Common myeloid progenitor, CD34-positive (primary cell): ENCODE results near the gene DHX8.
A peak's percentile ranks its signal among the peaks of the same experiment; 100 is the strongest.

Experiments used
- CTCF ChIA-PET: fragments of 350-600 bp; sonication (Branson Sonifier 250); formaldehyde crosslinking; loops from one replicate; lab custom pipeline; 2021; ENCODE audit warnings: antibody characterized with exemption; lab: Charles Lee
- POLR2A ChIA-PET: fragments of 350-600 bp; sonication (Branson Sonifier 250); formaldehyde crosslinking; loops from one replicate; lab custom pipeline; 2021; ENCODE audit warnings: antibody characterized with exemption; lab: Charles Lee
- DNase-seq, 3 donors: peaks; one replicate each; pipeline versions ENCODE4 v3.0.0 to v3.0.0-alpha.2; 2013
- H3K27ac ChIP-seq, 2 experiments: 1 replicate in 1 of 2; 2 replicates in 1 of 2; pipeline ENCODE4 v1.7.0; 2013; ENCODE audit warnings: inconsistent platforms in 2 of 2, low read length in 2 of 2, mild to moderate bottlenecking in 2 of 2, low read depth in 1 of 2, moderate library complexity in 1 of 2; ENCODE audit not compliant: severe bottlenecking in 2 of 2, insufficient read depth in 1 of 2, poor library complexity in 1 of 2
- H3K27me3 ChIP-seq, 5 experiments: replicated peaks in 2 of 5; 1 replicate in 3 of 5; 2 replicates in 2 of 5; pipeline versions ENCODE4 v1.6.1 to v1.7.0; 2013; ENCODE audit warnings: low read length in 4 of 5, mild to moderate bottlenecking in 2 of 5, moderate library complexity in 2 of 5, inconsistent platforms in 1 of 5; ENCODE audit not compliant: insufficient read depth in 5 of 5, control insufficient read depth in 4 of 5
- H3K36me3 ChIP-seq, 4 experiments: 1 replicate in 2 of 4; 2 replicates in 2 of 4; pipeline versions ENCODE4 v1.6.1 to v1.7.0; 2013; ENCODE audit warnings: low read length in 3 of 4, control low read depth in 1 of 4, mild to moderate bottlenecking in 1 of 4; ENCODE audit not compliant: control insufficient read depth in 4 of 4, insufficient read depth in 4 of 4
- H3K4me1 ChIP-seq, 4 experiments: 1 replicate in 3 of 4; 2 replicates in 1 of 4; pipeline versions ENCODE4 v1.6.1 to v1.7.1; 2013; ENCODE audit warnings: low read length in 3 of 4, mild to moderate bottlenecking in 3 of 4, control low read depth in 1 of 4, inconsistent platforms in 1 of 4, moderate library complexity in 1 of 4; ENCODE audit not compliant: control insufficient read depth in 4 of 4, insufficient read depth in 4 of 4; ENCODE audit errors: control extremely low read depth in 1 of 4
- H3K4me3 ChIP-seq, 7 experiments: 1 replicate in 4 of 7; 2 replicates in 3 of 7; pipeline versions ENCODE4 v1.5.1 to v1.7.0; 2013; ENCODE audit warnings: mild to moderate bottlenecking in 7 of 7, low read length in 6 of 7, moderate library complexity in 6 of 7, inconsistent platforms in 2 of 7, low read depth in 2 of 7, control low read depth in 1 of 7; ENCODE audit not compliant: insufficient read depth in 4 of 7, control insufficient read depth in 1 of 7; ENCODE audit errors: extremely low read depth in 1 of 7
- H3K9me3 ChIP-seq, 5 experiments: 1 replicate in 4 of 5; 2 replicates in 1 of 5; pipeline versions ENCODE4 v1.6.1 to v1.7.1; 2013; ENCODE audit warnings: low read length in 4 of 5, mild to moderate bottlenecking in 2 of 5, inconsistent platforms in 1 of 5, low read depth in 1 of 5, moderate library complexity in 1 of 5; ENCODE audit not compliant: control insufficient read depth in 4 of 5, insufficient read depth in 2 of 5; ENCODE audit errors: control extremely low read depth in 1 of 5
- WGBS: methylation state at CpG from one replicate; pipeline ENCODE4 v1.1.5; 2013; ENCODE audit not compliant: insufficient coverage; 5-methylcytosine and 5-hydroxymethylcytosine counted together

Gene DHX8

GRCh38 chr17:43560461-43561427 is 77.0 kb downstream of the DHX8 start:
- POLR2A ChIA-PET = interaction anchor here (0.6 kb wide), 1 partner anchor 1173 kb away, joined by 3 read pairs; no protein-coding TSS in a partner anchor
- CTCF ChIA-PET = interaction anchor here (1.2 to 1.5 kb wide), 3 partner anchors 9 to 18 kb away, joined by 3 to 5 read pairs (median 4); no protein-coding TSS in a partner anchor
- 100% methylated on average over 7 of the region's 7 CpGs for WGBS
- Histone ChIP-seq H3K27ac (no peak overlapping the region), H3K4me3 (no peak overlapping the region), H3K9me3 (no peaks in the 10 kb centered on the region), H3K4me1 (peaks cover 6 to 28% (median 20%) of the 10 kb centered on the region in 4 experiments), H3K36me3 (no peaks in the 10 kb centered on the region), H3K27me3 (peaks cover 6 to 28% (median 15%) of the 10 kb centered on the region in 5 experiments)
- no peak for DNase-seq

DNA sequence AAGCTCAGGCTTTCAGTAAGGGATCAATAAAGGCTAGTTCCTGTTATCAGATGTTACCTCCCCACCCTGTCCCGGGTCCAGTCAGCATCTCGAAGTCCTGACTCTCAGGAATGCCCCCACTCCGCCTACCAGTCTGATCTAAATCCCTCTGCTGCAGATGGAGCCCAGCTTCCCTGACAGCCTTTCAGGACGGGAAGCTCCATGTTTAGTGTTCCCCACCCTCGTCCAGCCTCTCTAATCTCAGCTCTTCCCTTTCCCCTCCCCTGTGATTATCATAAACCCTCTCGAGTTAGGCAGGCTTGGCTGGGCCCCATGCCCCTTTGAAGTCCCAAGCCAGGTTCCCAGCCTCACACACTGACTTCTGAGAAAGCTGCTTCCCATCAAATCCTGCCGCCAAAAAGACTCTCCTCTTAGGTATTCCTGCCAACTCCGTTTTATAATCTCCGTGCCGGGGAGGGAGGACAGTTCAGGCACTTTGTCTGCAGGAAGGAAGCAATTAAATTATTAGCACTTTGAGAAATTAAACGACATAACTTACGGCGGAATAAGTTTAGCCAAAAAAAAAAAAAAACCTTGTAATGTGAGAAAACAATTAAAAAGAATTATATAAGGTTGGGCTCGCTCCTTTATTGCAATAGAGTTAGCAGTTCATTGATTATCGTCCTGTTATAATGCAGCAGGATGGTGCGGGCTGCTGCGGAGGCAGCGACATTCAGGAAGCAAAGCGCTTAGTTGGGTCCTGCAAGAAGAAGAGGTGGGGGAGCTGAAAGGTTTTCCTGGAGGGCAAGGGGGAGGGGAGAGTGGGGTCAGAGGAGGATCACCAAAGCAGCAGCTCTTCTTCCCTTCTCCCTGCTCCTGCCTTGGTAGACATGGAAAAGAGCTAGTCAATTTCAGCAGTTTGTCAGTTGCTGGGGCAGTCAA is 79.2 kb downstream of the DHX8 start:
- peak in 2 of 3 donors; percentile 29 to 31 for DNase-seq
- WGBS = 27% methylated on average over 8 of the region's 19 CpGs
- Histone ChIP-seq H3K4me1 (peaks cover 0 to 18% (median 10%) of the 10 kb centered on the region in 4 experiments), H3K9me3 (no peaks in the 10 kb centered on the region), H3K27ac (no peak overlapping the region), H3K36me3 (no peaks in the 10 kb centered on the region), H3K4me3 (no peak overlapping the region), H3K27me3 (peaks cover 6 to 28% (median 15%) of the 10 kb centered on the region in 5 experiments)
- ChIA-PET CTCF (interaction anchor here (0.9 to 1.4 kb wide), 4 partner anchors 14 to 111 kb away, joined by 3 to 4 read pairs (median 3); no protein-coding TSS in a partner anchor), POLR2A (no interaction called here)

DNA sequence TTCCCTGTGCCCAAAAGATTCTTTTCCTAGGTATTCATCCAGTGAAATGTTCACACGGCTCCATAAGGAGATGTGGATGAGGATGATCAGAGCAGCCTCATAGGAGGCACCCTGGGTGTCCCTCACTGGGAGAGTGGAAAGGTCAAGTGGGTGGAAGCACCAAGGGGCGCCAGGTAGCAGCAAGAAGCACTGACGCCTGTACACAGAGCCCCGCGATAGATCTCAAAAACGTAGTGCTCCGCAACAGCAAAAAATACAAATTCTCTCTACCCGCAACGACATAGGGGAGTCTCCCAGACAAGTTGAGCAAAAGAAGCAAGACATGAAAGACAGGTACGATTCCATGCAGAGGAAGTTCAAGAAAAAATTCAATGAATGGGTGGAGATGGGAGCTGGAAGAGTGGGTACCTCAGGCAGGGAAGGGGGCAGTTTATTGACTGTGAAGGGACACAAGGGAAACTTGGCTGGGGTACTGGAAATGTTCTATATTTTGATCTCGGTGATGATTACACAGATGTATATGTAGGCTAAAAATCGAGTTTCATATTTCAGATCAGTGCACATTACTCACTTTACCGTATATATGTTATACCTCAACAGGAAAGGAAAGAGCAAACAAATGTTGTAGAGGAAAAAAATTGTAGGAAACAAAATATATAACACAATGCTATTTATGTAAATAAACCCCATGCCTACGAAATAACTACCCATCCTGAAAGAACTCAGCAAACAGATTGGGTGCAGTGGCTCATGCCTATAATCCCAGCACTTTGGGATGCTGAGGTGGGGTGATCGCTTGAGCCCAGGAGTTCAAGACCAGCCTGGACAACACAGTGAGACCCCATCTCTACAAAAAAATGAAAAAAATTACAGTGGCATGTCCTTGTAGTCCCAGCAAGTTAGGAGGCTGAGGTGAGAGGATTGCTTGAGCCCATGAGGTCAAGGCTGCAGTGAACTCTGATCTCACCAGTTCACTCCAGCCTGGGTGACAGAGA is 80.1 kb downstream of the DHX8 start:
- Histone ChIP-seq H3K36me3 (no peaks in the 10 kb centered on the region), H3K4me3 (no peak overlapping the region), H3K9me3 (peaks cover 0 to 2% (median 0%) of the 10 kb centered on the region in 5 experiments), H3K27ac (no peak overlapping the region), H3K27me3 (peaks cover 6 to 28% (median 15%) of the 10 kb centered on the region in 5 experiments), H3K4me1 (peaks cover 0 to 16% (median 10%) of the 10 kb centered on the region in 4 experiments)
- ChIA-PET POLR2A (no interaction called here), CTCF (interaction anchor here (1.1 to 1.4 kb wide), 3 partner anchors 13 to 110 kb away, joined by 3 to 4 read pairs (median 3); no protein-coding TSS in a partner anchor)
- 53% methylated on average over 11 of the region's 15 CpGs for WGBS
- DNase-seq = no peak

DNA sequence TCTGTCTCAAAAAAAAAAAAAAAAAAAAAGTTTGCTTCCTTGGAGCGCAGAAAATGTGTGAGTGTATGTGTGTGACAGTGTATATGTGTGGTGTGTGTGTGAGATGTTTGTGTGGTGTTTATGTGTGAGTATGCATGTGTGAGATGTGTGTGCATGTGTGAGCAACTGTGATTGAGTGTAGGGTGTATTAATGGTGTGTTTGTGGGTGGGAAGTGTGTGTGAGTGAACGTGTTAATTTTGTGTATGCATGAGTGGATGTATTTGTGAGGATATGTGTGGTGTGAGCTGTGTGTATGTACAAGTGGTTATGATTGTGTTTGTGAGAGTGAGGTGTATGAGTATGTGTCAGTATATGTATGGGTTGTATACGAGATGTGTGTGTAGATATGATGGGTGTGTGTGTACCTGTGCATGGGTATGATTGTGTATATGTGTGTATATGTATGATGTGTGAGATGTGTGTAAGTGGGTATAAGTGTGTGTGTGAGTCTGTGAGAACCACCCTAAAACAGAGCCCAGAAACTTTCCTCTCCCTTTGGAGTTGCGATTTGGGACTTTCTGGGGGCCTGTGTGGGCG is 84.8 kb downstream of the DHX8 start:
- 97% methylated on average over 4 of the region's 5 CpGs for WGBS
- Histone ChIP-seq H3K9me3 (peaks cover 0 to 2% (median 0%) of the 10 kb centered on the region in 5 experiments), H3K4me1 (no peaks in the 10 kb centered on the region), H3K4me3 (no peak overlapping the region), H3K36me3 (no peaks in the 10 kb centered on the region), H3K27ac (no peak overlapping the region), H3K27me3 (peaks cover 3 to 8% (median 6%) of the 10 kb centered on the region in 5 experiments)
- CTCF ChIA-PET = interaction anchor here (1.5 to 3.4 kb wide), 2 partner anchors 9 to 116 kb away, joined by 4 to 16 read pairs; no protein-coding TSS in a partner anchor
- no peak for DNase-seq
- POLR2A ChIA-PET = interaction anchor here (0.7 kb wide), 1 partner anchor 64 kb away, joined by 4 read pairs; no protein-coding TSS in a partner anchor

- H3K9me3 ChIP-seq = peaks cover 0 to 2% (median 0%) of the 10 kb centered on the region in 5 experiments
- no peak for DNase-seq
- no peaks in the 10 kb centered on the region for H3K4me1 ChIP-seq
- CTCF ChIA-PET = interaction anchor here (1.4 kb wide), 1 partner anchor 189 kb away, joined by 3 read pairs; no protein-coding TSS in a partner anchor
- H3K27ac ChIP-seq = no peak overlapping the region
- H3K36me3 ChIP-seq = no peaks in the 10 kb centered on the region
- POLR2A ChIA-PET = interaction anchor here (0.6 to 0.8 kb wide), 3 partner anchors 39 to 106 kb away, joined by 3 to 7 read pairs (median 4); no protein-coding TSS in a partner anchor
- no peak overlapping the region for H3K4me3 ChIP-seq
- 100% methylated on average over 1 of the region's 3 CpGs for WGBS
- H3K27me3 ChIP-seq = peaks cover 0 to 8% (median 0%) of the 10 kb centered on the region in 5 experiments
Measured at GRCh38 chr17:43570518-43570928, 86.7 kb downstream of the DHX8 start.
